Measurements from ENCODE around the gene IRF9.

DNA sequence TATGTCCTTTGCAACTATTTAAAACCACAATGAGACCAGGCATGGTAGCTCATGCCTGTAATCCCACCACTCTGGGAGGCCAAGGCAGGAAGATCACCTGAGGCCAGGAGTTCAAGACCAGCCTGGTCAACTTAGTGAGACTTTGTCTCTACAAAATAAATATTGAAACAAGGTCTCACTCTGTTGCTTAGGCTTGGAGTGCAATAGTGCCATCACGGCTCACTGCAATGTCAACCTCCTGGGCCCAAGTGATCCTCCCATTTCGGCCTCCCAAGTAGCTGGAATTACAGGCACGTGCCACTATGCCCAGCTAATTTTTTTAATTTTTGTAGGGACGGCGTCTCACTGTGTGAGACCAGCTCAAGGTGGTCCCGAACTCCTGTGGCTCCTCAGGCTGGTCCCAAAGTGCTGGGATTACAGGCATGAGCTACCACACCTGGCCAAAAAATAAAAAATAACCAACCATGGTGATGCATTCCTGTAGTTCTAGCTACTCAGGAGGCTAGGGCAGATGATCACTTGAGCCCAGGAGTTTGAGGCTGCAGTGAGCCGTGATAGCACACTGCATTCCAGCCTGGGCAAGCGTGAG is 31.6 kb upstream of the IRF9 start:
- TF ChIP-seq, protein P1, sequence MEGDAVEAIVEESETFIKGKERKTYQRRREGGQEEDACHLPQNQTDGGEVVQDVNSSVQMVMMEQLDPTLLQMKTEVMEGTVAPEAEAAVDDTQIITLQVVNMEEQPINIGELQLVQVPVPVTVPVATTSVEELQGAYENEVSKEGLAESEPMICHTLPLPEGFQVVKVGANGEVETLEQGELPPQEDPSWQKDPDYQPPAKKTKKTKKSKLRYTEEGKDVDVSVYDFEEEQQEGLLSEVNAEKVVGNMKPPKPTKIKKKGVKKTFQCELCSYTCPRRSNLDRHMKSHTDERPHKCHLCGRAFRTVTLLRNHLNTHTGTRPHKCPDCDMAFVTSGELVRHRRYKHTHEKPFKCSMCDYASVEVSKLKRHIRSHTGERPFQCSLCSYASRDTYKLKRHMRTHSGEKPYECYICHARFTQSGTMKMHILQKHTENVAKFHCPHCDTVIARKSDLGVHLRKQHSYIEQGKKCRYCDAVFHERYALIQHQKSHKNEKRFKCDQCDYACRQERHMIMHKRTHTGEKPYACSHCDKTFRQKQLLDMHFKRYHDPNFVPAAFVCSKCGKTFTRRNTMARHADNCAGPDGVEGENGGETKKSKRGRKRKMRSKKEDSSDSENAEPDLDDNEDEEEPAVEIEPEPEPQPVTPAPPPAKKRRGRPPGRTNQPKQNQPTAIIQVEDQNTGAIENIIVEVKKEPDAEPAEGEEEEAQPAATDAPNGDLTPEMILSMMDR (IDR thresholded peaks at IDR 0.05 in 8 of 11, conservative IDR thresholded peaks at IDR 0.05 in 3 of 11), result no peak
- no peak for TF ChIP-seq POLR2A (IDR thresholded peaks at IDR 0.05)
- no peak for TF ChIP-seq POLR2AphosphoS5 (IDR thresholded peaks at IDR 0.05)

All from spleen (tissue), 7 donors.